SU-DHL-6 (cell line): ENCODE results near the gene ARFGAP1.

Source experiments
- CTCF ChIP-seq: fragments of 200-600 bp; sonication (generic); IDR thresholded peaks from one replicate; pipeline ENCODE4 v1.5.1; 2017; ENCODE audit warnings: antibody characterized with exemption, mild to moderate bottlenecking, low read length, moderate library complexity; ENCODE audit not compliant: insufficient read depth, poor library complexity, severe bottlenecking
- EZH2phosphoT487 ChIP-seq: fragments of 200-600 bp; sonication (generic), shearing (Covaris generic); conservative IDR thresholded peaks from 2 replicates; pipeline ENCODE4 v1.6.1; 2018; ENCODE audit warnings: mild to moderate bottlenecking, antibody characterized with exemption, low read length, moderate library complexity, mixed read lengths

- TF ChIP-seq CTCF (no peak), EZH2phosphoT487 (no peak)
These were observed 37.8 kb downstream of the ARFGAP1 start for GRCh38 chr20:63310265-63310991.
